KOPT-K1 (cell line): ENCODE data around the gene PPM1B.
A peak's percentile ranks its signal among the peaks of the same experiment; 100 is the strongest.
"Not testable (repeated sequence)": the region's sequence is repeated elsewhere in the genome, so short reads cannot be mapped to it uniquely, and the experiment has no call there.

Experiments
- H3K27ac ChIP-seq: fragments of 200-600 bp; sonication (generic); 2 replicates; pipeline ENCODE4 v1.5.1; 2016; ENCODE audit warnings: antibody characterized with exemption, mild to moderate bottlenecking, low read depth, low read length; ENCODE audit not compliant: poor library complexity, severe bottlenecking
- H3K36me3 ChIP-seq: fragments of 200-600 bp; sonication (generic); 2 replicates; pipeline ENCODE4 v1.5.1; 2017; ENCODE audit warnings: antibody characterized with exemption, mild to moderate bottlenecking, low read length, moderate library complexity; ENCODE audit not compliant: insufficient read depth
- H3K9me3 ChIP-seq: fragments of 200-600 bp; sonication (generic); 2 replicates; pipeline ENCODE4 v1.5.1; 2017; ENCODE audit warnings: antibody characterized with exemption, low read length, mild to moderate bottlenecking; ENCODE audit not compliant: insufficient read depth, poor library complexity, severe bottlenecking

PPM1B gene

GRCh38 chr2:44244135-44244871, 75.6 kb downstream of the PPM1B start:
- Histone ChIP-seq H3K9me3 (no peaks in the 10 kb centered on the region), H3K27ac (peak overlapping the region; percentile 38)

GRCh38 chr2:44245083-44245861, 76.6 kb downstream of the PPM1B start:
- Histone ChIP-seq H3K36me3 (no peaks in the 10 kb centered on the region), H3K9me3 (no peaks in the 10 kb centered on the region), H3K27ac (no peak overlapping the region)

More at GRCh38 chr2:44244135-44244871, 75.6 kb downstream of the PPM1B start:
- no peaks in the 10 kb centered on the region for H3K36me3 ChIP-seq

- Histone ChIP-seq H3K9me3 (no peaks in the 10 kb centered on the region), H3K36me3 (no peaks in the 10 kb centered on the region), H3K27ac (no peak overlapping the region)
Observed at GRCh38 chr2:44246436-44246835, 77.8 kb downstream of the PPM1B start.

- Histone ChIP-seq H3K36me3 (no peaks in the 10 kb centered on the region), H3K9me3 (no peaks in the 10 kb centered on the region), H3K27ac (no peak overlapping the region)
Observed at GRCh38 chr2:44246840-44247369, 78.2 kb downstream of the PPM1B start.

GRCh38 chr2:44247924-44248323, 79.2 kb downstream of the PPM1B start:
- H3K9me3 ChIP-seq: peaks cover 9% of the 10 kb centered on the region
- H3K27ac ChIP-seq: no peak overlapping the region
- no peaks in the 10 kb centered on the region for H3K36me3 ChIP-seq

GRCh38 chr2:44249269-44249668, 80.6 kb downstream of the PPM1B start:
- peaks cover 12% of the 10 kb centered on the region for H3K9me3 ChIP-seq
- H3K36me3 ChIP-seq, H3K27ac ChIP-seq: not testable (repeated sequence)

- Histone ChIP-seq H3K9me3 (peaks cover 12% of the 10 kb centered on the region), H3K27ac (no peak overlapping the region), H3K36me3 (no peaks in the 10 kb centered on the region)
Observed at GRCh38 chr2:44250376-44250775, 81.7 kb downstream of the PPM1B start.

GRCh38 chr2:44254023-44254422, 85.3 kb downstream of the PPM1B start:
- H3K27ac ChIP-seq: no peak overlapping the region
- no peaks in the 10 kb centered on the region for H3K36me3 ChIP-seq
- peaks cover 12% of the 10 kb centered on the region for H3K9me3 ChIP-seq

GRCh38 chr2:44255704-44256103, 87.0 kb downstream of the PPM1B start:
- not testable (repeated sequence) for H3K27ac ChIP-seq, H3K36me3 ChIP-seq
- peaks cover 12% of the 10 kb centered on the region for H3K9me3 ChIP-seq

- not testable (repeated sequence) for H3K27ac ChIP-seq, H3K9me3 ChIP-seq, H3K36me3 ChIP-seq
Observed at GRCh38 chr2:44257802-44258201, 89.1 kb downstream of the PPM1B start.

GRCh38 chr2:44267269-44267795, 98.7 kb downstream of the PPM1B start:
- H3K36me3 ChIP-seq: no peaks in the 10 kb centered on the region
- no peak overlapping the region for H3K27ac ChIP-seq
- H3K9me3 ChIP-seq: no peaks in the 10 kb centered on the region

- H3K9me3 ChIP-seq: no peaks in the 10 kb centered on the region
- no peak overlapping the region for H3K27ac ChIP-seq
- H3K36me3 ChIP-seq: no peaks in the 10 kb centered on the region
Observed at GRCh38 chr2:44267796-44268648, 99.3 kb downstream of the PPM1B start.

- H3K27ac ChIP-seq: no peak overlapping the region
- H3K9me3 ChIP-seq: no peaks in the 10 kb centered on the region
- H3K36me3 ChIP-seq: no peaks in the 10 kb centered on the region
Observed at GRCh38 chr2:44269831-44270230, 101.2 kb downstream of the PPM1B start.

- no peaks in the 10 kb centered on the region for H3K9me3 ChIP-seq
- no peaks in the 10 kb centered on the region for H3K36me3 ChIP-seq
- no peak overlapping the region for H3K27ac ChIP-seq
Observed at GRCh38 chr2:44271296-44271695, 102.6 kb downstream of the PPM1B start.

- Histone ChIP-seq H3K9me3 (no peaks in the 10 kb centered on the region), H3K27ac (no peak overlapping the region), H3K36me3 (no peaks in the 10 kb centered on the region)
Observed at GRCh38 chr2:44273076-44273475, 104.4 kb downstream of the PPM1B start.
